Transverse colon (tissue), 4 donors: ENCODE results near the gene NEUROD2. TPM values are rescaled to one million over a fixed set of nuclear protein-coding genes. Genes with fewer than 3 reads are reported as not detected.

Experiments
- DNase-seq: peaks from one replicate; pipeline ENCODE4 v3.0.0-alpha.2; 2019
- H3K27ac ChIP-seq, 4 donors: fragments of 200-600 bp; sonication (generic); 2 replicates each; pipeline ENCODE4 v1.5.1; 2016 to 2018; ENCODE audit warnings: inconsistent platforms in 4 of 4
- H3K27me3 ChIP-seq: fragments of 200-600 bp; sonication (generic); 2 replicates; pipeline ENCODE4 v1.5.1; 2017; ENCODE audit warnings: inconsistent platforms
- H3K36me3 ChIP-seq, 4 donors: fragments of 200-600 bp; sonication (generic); 2 replicates each; pipeline ENCODE4 v1.5.1; 2017 to 2019; ENCODE audit warnings: inconsistent platforms in 4 of 4
- H3K4me1 ChIP-seq, 4 donors: fragments of 200-600 bp; sonication (generic); 2 replicates each; pipeline ENCODE4 v1.5.1; 2017 to 2020; ENCODE audit warnings: inconsistent platforms in 4 of 4
- H3K4me3 ChIP-seq, 4 donors: fragments of 200-600 bp; sonication (generic); 1 replicate in 1 of 4; 2 replicates in 3 of 4; pipeline versions ENCODE4 v1.5.1 to v1.6.1; 2017 to 2019; ENCODE audit warnings: inconsistent platforms in 4 of 4
- H3K9me3 ChIP-seq, 2 donors: fragments of 200-600 bp; sonication (generic); 2 replicates each; pipeline ENCODE4 v1.5.1; 2017 to 2019; ENCODE audit warnings: inconsistent platforms in 2 of 2
- CTCF ChIP-seq, 5 experiments: fragments of 200-600 bp in 3 of 5; fragments of 450-650 bp in 2 of 5; sonication (generic) in 3 of 5; IDR thresholded peaks; 1 replicate in 2 of 5; 2 replicates in 3 of 5; pipeline ENCODE4 v1.5.1; 2016 to 2017; ENCODE audit warnings: antibody characterized with exemption in 5 of 5, inconsistent platforms in 3 of 5, mild to moderate bottlenecking in 2 of 5, moderate library complexity in 1 of 5
- EP300 ChIP-seq: sonication (generic); formaldehyde crosslinking; IDR thresholded peaks from one replicate; pipeline ENCODE4 v1.6.1; 2017; ENCODE audit warnings: antibody characterized with exemption, low read depth
- POLR2A ChIP-seq: fragments of 450-650 bp; IDR thresholded peaks from one replicate; pipeline ENCODE4 v1.6.1; 2016; ENCODE audit warnings: antibody characterized with exemption, mild to moderate bottlenecking, moderate library complexity
- POLR2AphosphoS5 ChIP-seq, 3 donors: sonication (generic); formaldehyde crosslinking; IDR thresholded peaks; one replicate each; pipeline ENCODE4 v1.6.1; 2016; ENCODE audit warnings: antibody characterized with exemption in 3 of 3
- WGBS, 2 donors: methylation state at CpG; one replicate each; pipeline ENCODE4 v1.1.5; 2018; ENCODE audit warnings: low coverage in 1 of 2; 5-methylcytosine and 5-hydroxymethylcytosine counted together
- in situ Hi-C, 4 donors: fragments of 200-750 bp; cut with MboI; loops; one replicate each; pipeline versions ENCODE4 v1.15.0 to v1.15.1; 2017; ENCODE audit warnings: low sequenced_read_pairs in 3 of 4, low pct_ligation_motif_present in 1 of 4, low pct_unique_long_range_greater_than_20kb in 1 of 4
- intact Hi-C: fragments of 100-400 bp; cut with DNase I; formaldehyde crosslinking; loops from one replicate; pipeline ENCODE4 v1.15.1; 2023; ENCODE audit warnings: low total_unique reads
- total RNA-seq, 4 donors: library from RNA; depleted of rRNA; stranded (reverse); fragments of >200 nt; gene quantifications; one replicate each; pipeline ENCODE4 v1.1.0, GENCODE V29; 2016

NEUROD2 gene
- total RNA-seq, 4 donors from 2014 or later: not detected

DNA sequence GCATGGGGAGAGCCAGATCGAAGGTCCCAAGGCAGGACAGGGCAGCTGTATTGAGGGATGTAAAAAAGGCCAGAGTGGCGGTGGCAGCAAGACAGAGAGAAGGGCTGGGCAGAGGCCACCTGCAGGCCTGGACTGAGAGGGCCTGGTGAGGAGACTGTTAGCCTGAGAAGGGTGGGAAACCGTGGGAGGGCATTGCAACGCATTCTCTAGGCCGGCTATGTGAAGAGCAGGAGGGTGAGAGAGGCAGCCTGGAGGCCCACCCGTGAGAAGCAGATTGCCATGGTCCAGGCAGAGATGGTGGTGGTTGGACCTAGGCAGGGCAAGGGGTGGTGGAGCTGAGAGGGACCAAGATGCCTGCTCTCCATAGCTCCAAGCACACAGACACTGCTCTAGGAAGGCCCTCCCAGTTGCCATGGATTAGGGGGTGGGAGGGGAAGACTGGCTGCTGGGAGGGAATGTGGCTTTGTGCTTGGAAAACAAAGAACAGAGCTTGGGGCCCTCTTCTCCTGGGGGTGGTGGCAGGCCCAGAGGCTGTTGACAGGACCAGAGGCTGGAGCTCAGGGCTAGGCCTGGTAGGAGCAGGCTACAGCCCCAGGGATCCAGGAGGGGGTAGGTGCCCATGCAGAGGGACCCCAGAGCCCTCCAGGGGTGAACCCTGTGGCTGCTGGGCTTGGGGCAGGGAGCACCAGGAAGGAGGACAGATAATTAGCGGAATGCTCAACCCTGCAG is 45.0 kb upstream of the NEUROD2 start:
- Histone ChIP-seq H3K36me3 (peaks cover 0 to 10% (median 4%) of the 10 kb centered on the region in 4 donors), H3K9me3 (no peaks in the 10 kb centered on the region), H3K27me3 (no peaks in the 10 kb centered on the region), H3K27ac (peak overlapping the region; percentile 71 to 84 (median 78)), H3K4me3 (no peak overlapping the region), H3K4me1 (peaks cover 12 to 38% (median 26%) of the 10 kb centered on the region in 4 donors)
- intact Hi-C loops (loop anchor here (10.0 kb wide), 1 partner anchor 68 kb away; no protein-coding TSS in a partner anchor), in situ Hi-C loops (no loop called here)
- TF ChIP-seq EP300: no peak
- TF ChIP-seq CTCF (IDR thresholded peaks at IDR 0.05): peak in 2 of 5 experiments; percentile 2 to 34
- no peak for TF ChIP-seq POLR2A
- no peak for TF ChIP-seq POLR2AphosphoS5 (IDR thresholded peaks at IDR 0.05)
- WGBS, 2 donors: 43 to 49% methylated on average over 2 to 7 of the region's 7 CpGs
- DNase-seq: no peak

DNA sequence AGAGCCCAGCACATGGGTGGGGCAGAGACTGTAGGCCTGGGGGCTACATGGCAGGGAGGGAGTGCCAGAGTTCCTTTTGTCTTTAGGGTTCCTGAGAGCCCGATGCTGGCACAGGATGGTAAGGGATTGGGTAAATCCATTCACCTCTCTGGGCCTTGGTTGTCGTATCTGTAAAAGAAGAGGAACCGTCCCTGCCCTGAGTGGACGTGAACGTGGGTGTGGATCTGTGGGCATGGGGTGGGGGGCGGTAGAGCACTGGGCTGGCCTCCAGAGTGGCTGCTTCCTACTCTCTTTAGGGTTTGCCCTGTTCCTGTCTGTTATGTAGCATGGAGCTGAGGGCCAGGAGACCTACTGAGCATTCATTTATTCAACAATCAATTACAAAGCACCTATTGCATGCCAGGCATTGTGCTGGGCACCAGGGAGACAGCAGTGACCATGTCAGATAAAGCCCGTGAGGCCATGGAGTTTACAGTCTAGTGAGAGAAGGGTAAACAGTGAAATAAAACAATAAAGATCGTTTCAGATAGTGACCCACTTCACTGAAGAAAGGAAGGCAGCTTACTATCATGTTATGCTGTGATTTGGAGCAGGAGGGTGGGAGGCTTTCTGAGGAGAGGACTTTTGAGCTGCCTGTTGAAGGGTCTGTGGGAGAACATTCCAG is 44.3 kb upstream of the NEUROD2 start:
- Histone ChIP-seq H3K4me3 (no peak overlapping the region), H3K27me3 (no peaks in the 10 kb centered on the region), H3K9me3 (no peaks in the 10 kb centered on the region), H3K36me3 (peaks cover 0 to 8% (median 1%) of the 10 kb centered on the region in 4 donors), H3K27ac (peak overlapping the region; percentile 71 to 84 (median 78)), H3K4me1 (peaks cover 12 to 38% (median 26%) of the 10 kb centered on the region in 4 donors)
- 18 to 57% methylated on average over 2 to 8 of the region's 8 CpGs for WGBS, 2 donors
- in situ Hi-C loops (no loop called here), intact Hi-C loops (loop anchor here (10.0 kb wide), 1 partner anchor 67 kb away; no protein-coding TSS in a partner anchor)
- DNase-seq: peak; percentile 57
- TF ChIP-seq POLR2AphosphoS5 (IDR thresholded peaks at IDR 0.05) (no peak), CTCF (IDR thresholded peaks at IDR 0.05) (no peak), EP300 (no peak), POLR2A (no peak)

DNA sequence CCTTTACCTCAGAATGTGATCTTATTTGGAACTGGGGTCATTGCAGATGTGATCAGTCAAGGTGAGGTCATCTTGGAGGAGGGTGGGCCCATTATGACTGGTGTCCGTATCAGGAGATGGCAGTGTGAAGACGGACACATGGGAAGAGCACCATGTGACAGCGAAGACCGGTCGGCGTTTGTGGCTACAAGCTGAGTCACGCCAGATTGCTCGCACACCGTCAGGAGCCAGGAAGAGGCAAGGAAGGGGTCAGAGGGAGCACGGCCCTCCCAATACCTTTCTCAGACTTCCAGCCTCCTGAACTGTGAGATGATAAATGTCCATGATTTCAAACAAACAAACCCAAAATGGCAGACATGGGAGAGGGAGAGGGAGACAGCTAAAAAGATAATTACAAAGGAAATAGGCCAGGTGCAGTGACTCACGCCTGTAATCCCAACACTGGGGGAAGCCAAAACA is 42.4 kb upstream of the NEUROD2 start:
- Histone ChIP-seq H3K9me3 (no peaks in the 10 kb centered on the region), H3K27me3 (no peaks in the 10 kb centered on the region), H3K4me1 (peaks cover 12 to 38% (median 26%) of the 10 kb centered on the region in 4 donors), H3K36me3 (peaks cover 0 to 3% (median 0%) of the 10 kb centered on the region in 4 donors), H3K27ac (no peak overlapping the region), H3K4me3 (no peak overlapping the region)
- DNase-seq: no peak
- TF ChIP-seq CTCF (IDR thresholded peaks at IDR 0.05): no peak
- no peak for TF ChIP-seq POLR2AphosphoS5 (IDR thresholded peaks at IDR 0.05)
- TF ChIP-seq POLR2A: no peak
- no peak for TF ChIP-seq EP300
- WGBS, 2 donors: 92% methylated on average over 2 to 11 of the region's 11 CpGs
- intact Hi-C loops: loop anchor here (10.0 kb wide), 1 partner anchor 65 kb away; no protein-coding TSS in a partner anchor
- in situ Hi-C loops: no loop called here

GRCh38 chr17:39648616-39649366 is 41.1 kb upstream of the NEUROD2 start:
- TF ChIP-seq EP300: no peak
- TF ChIP-seq CTCF (IDR thresholded peaks at IDR 0.05): no peak
- Histone ChIP-seq H3K27ac (no peak overlapping the region), H3K27me3 (no peaks in the 10 kb centered on the region), H3K4me1 (peaks cover 12 to 34% (median 25%) of the 10 kb centered on the region in 4 donors), H3K36me3 (no peaks in the 10 kb centered on the region), H3K9me3 (no peaks in the 10 kb centered on the region), H3K4me3 (no peak overlapping the region)
- intact Hi-C loops: no loop called here
- DNase-seq: no peak
- in situ Hi-C loops: loop anchor here in 1 of 4 donors (25.0 kb wide), 1 partner anchor 89 kb away; the partner anchor contains the start of genes GRB7 and MIEN1
- WGBS, 2 donors: 83 to 88% methylated on average over 12 to 15 of the region's 15 CpGs
